ENCODE data around the gene ZNF701.
"Not testable (repeated sequence)": the region's sequence is repeated elsewhere in the genome, so short reads cannot be mapped to it uniquely, and the experiment has no call there.

ZNF701 gene
- long read RNA-seq, donor 1, partial matches to known transcripts = 0 of 4 reads
- long read RNA-seq, donor 1, other reads (novel, unspliced or antisense) = 0 of 4 reads
- long read RNA-seq, donor 2, partial matches to known transcripts = 0 of 1 reads
- long read RNA-seq, donor 2, other reads (novel, unspliced or antisense) = 0 of 1 reads
- long read RNA-seq, donor 3, partial matches to known transcripts = 0 of 1 reads
- long read RNA-seq, donor 3, other reads (novel, unspliced or antisense) = 0 of 1 reads
- long read RNA-seq, donor 4, partial matches to known transcripts = 0 of 4 reads
- long read RNA-seq, donor 4, other reads (novel, unspliced or antisense) = 0 of 4 reads
- long read RNA-seq, donor 5, partial matches to known transcripts = 0 of 4 reads
- long read RNA-seq, donor 5, other reads (novel, unspliced or antisense) = 0 of 4 reads
- long read RNA-seq, donor 6 = 0 reads
- long read RNA-seq, donor 7, partial matches to known transcripts = 0 of 2 reads
- long read RNA-seq, donor 7, other reads (novel, unspliced or antisense) = 0 of 2 reads
- long read RNA-seq, donor 8, partial matches to known transcripts = 0 of 2 reads
- long read RNA-seq, donor 8, other reads (novel, unspliced or antisense) = 0 of 2 reads

GRCh38 chr19:52570000-52570861 is at the start of gene ZNF701:
Gene ZNF701 (plus strand): TSS chr19:52570287. CDS start chr19:52574148, 3,861 bp downstream.
- DNase-seq = peak; percentile 93

DNA sequence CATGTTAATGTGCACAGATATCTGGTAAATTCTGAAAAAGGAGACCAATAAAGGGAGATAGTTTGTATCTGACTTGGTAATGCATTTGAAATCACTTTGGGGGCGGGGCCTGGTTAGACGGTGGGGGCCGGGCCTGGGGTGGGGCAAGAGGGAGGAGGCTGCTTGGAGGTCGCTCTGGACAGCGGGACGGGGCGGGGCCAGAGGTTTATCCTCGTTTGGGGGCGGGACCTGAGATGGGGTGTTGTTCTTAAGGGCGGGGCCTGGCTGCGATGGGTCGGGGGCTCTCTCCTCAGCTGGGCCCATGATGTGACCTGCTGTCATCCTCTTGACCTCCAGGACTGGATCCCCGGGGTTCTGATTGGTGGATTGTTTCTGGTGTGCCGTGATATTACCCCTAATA is 47.5 kb upstream of the ZNF701 start:
- DNase-seq = no peak

DNA sequence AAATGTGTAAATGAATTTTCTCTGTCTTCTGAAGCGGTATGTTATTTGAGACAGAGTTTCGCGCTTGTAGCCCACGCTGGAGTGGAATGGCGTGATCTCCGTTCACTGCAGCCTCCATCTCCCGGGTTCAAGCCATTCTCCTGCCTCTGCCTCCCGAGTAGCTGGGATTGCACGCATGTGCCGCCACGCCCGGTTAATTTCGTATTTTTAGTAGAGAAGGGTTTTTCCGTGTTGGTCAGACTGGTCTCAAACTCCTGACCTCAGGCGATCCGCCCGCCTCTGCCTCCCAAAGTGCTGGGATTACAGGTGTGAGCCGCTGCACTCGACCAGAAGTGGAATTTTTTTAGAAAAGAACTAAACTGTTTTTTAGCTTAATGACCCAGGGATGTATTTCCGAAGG is 46.0 kb upstream of the ZNF701 start:
- no peak for DNase-seq

GRCh38 chr19:52527134-52527955 is 42.7 kb upstream of the ZNF701 start, which contains the start of gene ZNF808:
Gene ZNF808 (plus strand): TSS chr19:52527668. CDS start chr19:52543285, 15,617 bp downstream.
- DNase-seq = peak; percentile 93

GRCh38 chr19:52527956-52528351 is 42.1 kb upstream of the ZNF701 start:
- no peak for DNase-seq

GRCh38 chr19:52532480-52532879 is 37.6 kb upstream of the ZNF701 start:
- no peak for DNase-seq

- DNase-seq = no peak
These were observed 36.2 kb upstream of the ZNF701 start for GRCh38 chr19:52533901-52534300.

DNA sequence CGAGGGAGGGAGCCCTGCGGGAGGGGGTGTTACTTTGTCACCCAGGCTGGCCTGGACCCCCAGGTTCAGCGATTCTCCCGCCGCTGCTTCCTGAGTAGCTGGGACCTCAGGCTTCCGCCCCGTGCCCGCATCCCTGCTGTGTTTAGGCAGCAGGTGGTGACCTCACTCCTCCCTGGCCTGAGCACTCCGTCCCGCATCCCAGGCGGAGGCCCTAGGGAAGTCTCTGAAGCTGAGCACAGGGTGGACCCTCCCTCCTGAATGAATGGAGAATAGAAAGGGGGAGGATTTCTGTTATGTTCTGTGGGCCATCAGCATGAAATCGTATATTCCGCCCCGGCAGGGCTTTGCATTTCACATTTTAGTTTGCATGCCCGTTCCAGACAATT is 34.7 kb upstream of the ZNF701 start:
- DNase-seq = peak; percentile 63

- DNase-seq = peak; percentile 81
These were observed 34.2 kb upstream of the ZNF701 start for GRCh38 chr19:52535771-52536447.

DNA sequence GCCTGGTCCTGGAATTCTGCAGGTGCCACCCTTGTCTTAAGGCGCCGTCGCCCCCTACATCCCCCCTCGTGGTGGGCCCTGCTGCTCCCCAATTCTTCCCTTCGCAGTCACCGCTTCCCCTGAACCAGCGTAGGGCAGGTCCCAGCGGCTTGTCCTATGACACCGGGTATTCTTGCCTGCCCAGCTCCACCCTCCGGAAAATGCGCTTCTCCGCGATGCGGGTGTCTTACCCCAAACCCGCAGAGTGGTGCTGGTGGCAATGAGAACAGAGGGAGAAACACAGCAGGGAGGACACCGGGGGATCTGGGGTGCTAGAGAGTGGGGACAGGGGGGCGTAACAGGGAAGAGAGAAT is 33.7 kb upstream of the ZNF701 start:
- DNase-seq = no peak

GRCh38 chr19:52538815-52539214 is 31.3 kb upstream of the ZNF701 start:
- DNase-seq = not testable (repeated sequence)

GRCh38 chr19:52541176-52541575 is 28.9 kb upstream of the ZNF701 start:
- DNase-seq = not testable (repeated sequence)

GRCh38 chr19:52541608-52542007 is 28.5 kb upstream of the ZNF701 start:
- no peak for DNase-seq

DNA sequence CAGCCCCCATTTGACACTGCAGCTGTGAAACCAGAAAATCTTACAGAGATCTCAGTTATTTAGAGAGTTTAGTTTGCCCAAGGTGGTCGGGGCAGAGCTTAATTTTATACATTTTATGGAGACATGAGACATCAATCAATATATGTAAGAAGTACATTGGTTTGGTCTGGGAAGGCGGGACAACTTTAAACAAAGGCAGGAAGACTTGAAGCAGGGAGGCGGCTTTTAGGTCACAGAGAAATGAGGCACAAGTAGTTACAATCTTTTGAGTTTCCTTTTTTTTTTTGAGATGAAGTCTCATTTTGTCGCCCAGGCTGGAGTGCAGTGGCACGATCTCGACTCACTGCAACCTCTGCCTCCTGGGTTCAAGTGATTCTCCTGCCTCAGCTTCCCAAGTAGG is 27.5 kb upstream of the ZNF701 start:
- not testable (repeated sequence) for DNase-seq

DNA sequence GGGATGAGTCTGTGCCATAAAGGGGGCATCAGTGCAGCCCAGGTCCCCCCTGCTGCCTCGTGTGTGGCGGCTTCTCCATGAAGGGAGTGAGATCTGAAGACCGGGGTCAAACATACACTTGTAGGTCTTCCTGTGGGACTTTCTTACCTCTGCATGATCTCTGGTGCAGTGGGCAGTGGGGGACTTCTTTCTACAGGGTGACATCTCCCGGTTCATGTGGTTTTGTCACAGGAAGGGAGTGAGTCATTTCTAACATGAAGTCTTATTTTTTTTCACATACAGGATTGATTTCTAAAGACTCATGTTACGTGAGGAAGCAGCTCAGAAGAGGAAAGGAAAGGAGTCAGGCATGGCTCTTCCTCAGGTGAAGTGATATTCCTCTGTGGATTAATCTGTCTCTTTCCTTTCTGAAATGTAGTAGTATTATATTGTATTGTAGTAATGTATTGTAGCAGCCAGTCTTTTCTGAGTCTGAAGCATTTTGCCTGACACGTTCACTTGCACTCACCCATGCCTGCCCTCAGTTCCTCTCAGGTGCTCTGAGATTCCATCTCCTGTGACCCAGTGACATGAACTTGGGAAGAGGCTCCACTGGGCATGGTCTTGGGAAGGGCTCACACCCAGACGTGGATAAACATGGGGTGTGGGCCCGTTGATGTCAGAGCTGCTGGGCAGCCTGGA is 27.0 kb upstream of the ZNF701 start:
- DNase-seq = no peak

GRCh38 chr19:52554216-52554971 is 15.7 kb upstream of the ZNF701 start:
- no peak for DNase-seq

GRCh38 chr19:52557231-52557995 is 12.7 kb upstream of the ZNF701 start:
- DNase-seq = no peak

GRCh38 chr19:52558732-52559445 is 11.2 kb upstream of the ZNF701 start:
- not testable (repeated sequence) for DNase-seq

Data from right kidney (tissue), 9 donors.